Mucosa of gallbladder (tissue), 1 donor: ENCODE results near the gene HLF. TPM values are rescaled to one million over a fixed set of nuclear protein-coding genes. Genes with fewer than 3 reads are reported as not detected.

ENCODE experiments used
- DNase-seq: peaks from one replicate; pipeline ENCODE4 v3.0.0-alpha.2; 2020; ENCODE audit warnings: low spot score
- total RNA-seq: library from RNA; stranded (reverse); gene quantifications from one replicate; pipeline ENCODE4 v1.2.1, GENCODE V29; 2021
- donor health status: DM: no; HTN: no; CAD: no.

The HLF gene
- total RNA-seq, 1 donor from 2014 or later: 18.3 TPM

GRCh38 chr17:55354010-55354409 lies 89.2 kb downstream of the HLF start:
- no peak for DNase-seq

- no peak for DNase-seq
These were observed 90.2 kb downstream of the HLF start for GRCh38 chr17:55354941-55355340.

- DNase-seq: peak; percentile 74
These were observed 91.9 kb downstream of the HLF start for GRCh38 chr17:55356434-55357328.

- no peak for DNase-seq
These were observed 96.2 kb downstream of the HLF start for GRCh38 chr17:55360971-55361370.

GRCh38 chr17:55363033-55363432 lies 98.3 kb downstream of the HLF start:
- DNase-seq: no peak

GRCh38 chr17:55366020-55366481 lies 101.3 kb downstream of the HLF start:
- no peak for DNase-seq

- no peak for DNase-seq
These were observed 103.9 kb downstream of the HLF start for GRCh38 chr17:55368706-55369105.

Other genes with a start within 250 kb of the HLF start
- 16.8 TPM for gene MMD, start 156.9 kb downstream of the HLF start, total RNA-seq
- not detected for gene SMIM36, start 246.5 kb downstream of the HLF start, total RNA-seq